KMS-11 (cell line): Measurements from ENCODE around the gene ATRNL1.
"Not testable (repeated sequence)": the region's sequence is repeated elsewhere in the genome, so short reads cannot be mapped to it uniquely, and the experiment has no call there.

Experiments used
- H2AFZ ChIP-seq: fragments of 200-600 bp; sonication (generic); 2 replicates; pipeline ENCODE4 v1.6.1; 2016; ENCODE audit warnings: antibody characterized with exemption, mixed run types, low read depth
- H3K27ac ChIP-seq: fragments of 200-600 bp; sonication (generic); 2 replicates; pipeline ENCODE4 v1.6.1; 2016; ENCODE audit warnings: mild to moderate bottlenecking, mixed run types
- H3K27me3 ChIP-seq: fragments of 200-600 bp; sonication (generic); 2 replicates; pipeline ENCODE4 v1.6.1; 2017; ENCODE audit warnings: mild to moderate bottlenecking, low read depth, mixed run types, moderate library complexity; ENCODE audit not compliant: insufficient read depth
- H3K36me3 ChIP-seq: fragments of 200-600 bp; sonication (generic); 2 replicates; pipeline ENCODE4 v1.6.1; 2017; ENCODE audit warnings: mild to moderate bottlenecking, mixed run types; ENCODE audit not compliant: insufficient read depth
- H3K4me1 ChIP-seq: fragments of 200-600 bp; sonication (generic); 2 replicates; pipeline ENCODE4 v1.6.1; 2016; ENCODE audit warnings: mild to moderate bottlenecking, low read depth, mixed run types; ENCODE audit not compliant: poor library complexity, severe bottlenecking
- H3K4me2 ChIP-seq: fragments of 200-600 bp; sonication (generic); 2 replicates; pipeline ENCODE4 v1.7.0; 2016; ENCODE audit warnings: mild to moderate bottlenecking, mixed run types
- H3K4me3 ChIP-seq: fragments of 200-600 bp; sonication (generic); IDR thresholded peaks from 2 replicates; pipeline ENCODE4 v1.6.1; 2017; ENCODE audit warnings: low read depth, low read length, mixed read lengths; ENCODE audit not compliant: insufficient read depth
- H3K79me2 ChIP-seq: fragments of 200-600 bp; sonication (generic); 2 replicates; pipeline ENCODE4 v1.6.1; 2016; ENCODE audit warnings: low read depth, mixed run types; ENCODE audit not compliant: insufficient read depth
- H3K9ac ChIP-seq: fragments of 200-600 bp; sonication (generic); 2 replicates; pipeline ENCODE4 v1.6.1; 2016; ENCODE audit warnings: mild to moderate bottlenecking, mixed run types
- H4K20me1 ChIP-seq: fragments of 200-600 bp; sonication (generic); 2 replicates; pipeline ENCODE4 v1.6.1; 2016; ENCODE audit warnings: mild to moderate bottlenecking, mixed run types; ENCODE audit not compliant: insufficient read depth
- TF ChIP-seq, protein P1 (sequence below): fragments of 200-600 bp; sonication (generic); conservative IDR thresholded peaks from 2 replicates; pipeline ENCODE4 v1.6.1; 2017; ENCODE audit warnings: low read depth, mild to moderate bottlenecking, antibody characterized with exemption, low read length, moderate library complexity, mixed read lengths

The ATRNL1 gene

DNA sequence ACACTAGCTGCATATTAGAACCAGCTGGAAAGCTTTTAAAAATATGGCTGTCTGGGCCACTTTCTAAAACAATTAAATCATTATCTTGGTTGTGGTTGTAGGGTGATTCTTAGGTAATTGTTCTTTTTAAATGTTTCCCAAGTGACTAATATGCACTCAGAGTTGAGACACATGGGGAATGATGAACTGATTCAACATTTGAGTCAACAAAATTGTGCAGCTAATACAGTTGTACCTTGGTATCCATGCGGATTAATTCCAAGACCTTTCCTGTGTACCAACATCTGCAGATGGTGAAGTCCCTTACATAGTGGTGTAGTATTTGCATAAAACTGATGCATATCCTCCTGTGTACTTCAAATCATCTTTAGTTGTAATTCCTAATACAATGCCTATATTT lies 242.2 kb downstream of the ATRNL1 start:
- Histone ChIP-seq H4K20me1 (no peaks in the 10 kb centered on the region), H3K4me1 (no peaks in the 10 kb centered on the region), H3K79me2 (no peaks in the 10 kb centered on the region), H3K27me3 (no peaks in the 10 kb centered on the region), H2AFZ (no peak overlapping the region), H3K27ac (no peak overlapping the region), H3K9ac (no peak overlapping the region), H3K4me2 (no peak overlapping the region), H3K36me3 (no peaks in the 10 kb centered on the region), H3K4me3 (no peak overlapping the region)
- TF ChIP-seq, protein P1, sequence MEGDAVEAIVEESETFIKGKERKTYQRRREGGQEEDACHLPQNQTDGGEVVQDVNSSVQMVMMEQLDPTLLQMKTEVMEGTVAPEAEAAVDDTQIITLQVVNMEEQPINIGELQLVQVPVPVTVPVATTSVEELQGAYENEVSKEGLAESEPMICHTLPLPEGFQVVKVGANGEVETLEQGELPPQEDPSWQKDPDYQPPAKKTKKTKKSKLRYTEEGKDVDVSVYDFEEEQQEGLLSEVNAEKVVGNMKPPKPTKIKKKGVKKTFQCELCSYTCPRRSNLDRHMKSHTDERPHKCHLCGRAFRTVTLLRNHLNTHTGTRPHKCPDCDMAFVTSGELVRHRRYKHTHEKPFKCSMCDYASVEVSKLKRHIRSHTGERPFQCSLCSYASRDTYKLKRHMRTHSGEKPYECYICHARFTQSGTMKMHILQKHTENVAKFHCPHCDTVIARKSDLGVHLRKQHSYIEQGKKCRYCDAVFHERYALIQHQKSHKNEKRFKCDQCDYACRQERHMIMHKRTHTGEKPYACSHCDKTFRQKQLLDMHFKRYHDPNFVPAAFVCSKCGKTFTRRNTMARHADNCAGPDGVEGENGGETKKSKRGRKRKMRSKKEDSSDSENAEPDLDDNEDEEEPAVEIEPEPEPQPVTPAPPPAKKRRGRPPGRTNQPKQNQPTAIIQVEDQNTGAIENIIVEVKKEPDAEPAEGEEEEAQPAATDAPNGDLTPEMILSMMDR, result no peak

DNA sequence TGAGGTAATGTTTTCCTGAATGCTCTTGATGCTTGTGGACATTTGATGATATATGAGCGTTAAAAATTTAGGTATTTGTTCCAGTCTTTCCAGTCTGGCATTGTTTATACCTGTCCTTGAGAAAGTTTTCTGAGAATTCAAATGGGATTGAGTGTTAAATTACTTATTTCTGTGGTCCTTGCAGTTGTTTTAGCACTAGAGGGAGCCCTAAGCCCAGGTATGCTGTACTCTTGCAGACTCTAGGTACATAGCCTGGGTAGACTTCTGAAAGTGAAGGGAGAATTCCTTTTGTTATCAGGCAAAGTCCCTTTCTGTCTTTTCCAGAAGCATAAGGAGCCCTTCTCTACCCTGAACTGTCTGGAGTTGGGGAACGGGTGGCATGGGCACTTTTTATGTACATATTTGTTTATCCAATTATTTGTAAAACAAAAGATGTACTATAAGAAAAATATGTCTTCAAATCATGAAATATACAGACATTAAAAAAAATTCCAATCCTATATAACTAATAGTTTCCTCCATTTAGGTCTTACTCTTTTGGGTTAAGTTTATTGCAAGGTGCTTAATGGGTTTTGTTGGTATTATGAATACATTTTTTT lies 262.1 kb downstream of the ATRNL1 start:
- TF ChIP-seq, protein P1, result peak; percentile 82
- no peaks in the 10 kb centered on the region for H3K36me3 ChIP-seq

DNA sequence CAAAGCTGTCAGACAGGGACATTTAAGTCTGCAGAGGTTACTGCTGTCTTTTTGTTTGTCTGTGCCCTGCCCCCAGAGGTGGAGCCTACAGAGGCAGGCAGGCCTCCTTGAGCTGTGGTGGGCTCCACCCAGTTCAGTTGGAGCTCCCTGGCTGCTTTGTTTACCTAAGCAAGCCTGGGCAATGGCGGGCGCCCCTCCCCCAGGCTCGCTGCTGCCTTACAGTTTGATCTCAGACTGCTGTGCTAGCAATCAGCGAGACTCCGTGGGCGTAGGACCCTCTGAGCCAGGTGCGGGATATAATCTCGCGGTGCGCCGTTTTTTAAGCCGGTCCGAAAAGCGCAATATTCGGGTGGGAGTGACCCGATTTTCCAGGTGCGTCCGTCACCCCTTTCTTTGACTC lies 274.8 kb downstream of the ATRNL1 start:
- H2AFZ ChIP-seq, H3K9ac ChIP-seq, H3K36me3 ChIP-seq: not testable (repeated sequence)

More for the DNA sequence above, 262.1 kb downstream of the ATRNL1 start:
- no peaks in the 10 kb centered on the region for H3K27me3 ChIP-seq
- H3K27ac ChIP-seq, result no peak overlapping the region
- H3K9ac ChIP-seq, result no peak overlapping the region
- no peaks in the 10 kb centered on the region for H4K20me1 ChIP-seq
- no peak overlapping the region for H2AFZ ChIP-seq
- H3K4me3 ChIP-seq, result no peak overlapping the region
- H3K4me1 ChIP-seq, result no peaks in the 10 kb centered on the region
- no peaks in the 10 kb centered on the region for H3K79me2 ChIP-seq
- no peak overlapping the region for H3K4me2 ChIP-seq

DNA sequence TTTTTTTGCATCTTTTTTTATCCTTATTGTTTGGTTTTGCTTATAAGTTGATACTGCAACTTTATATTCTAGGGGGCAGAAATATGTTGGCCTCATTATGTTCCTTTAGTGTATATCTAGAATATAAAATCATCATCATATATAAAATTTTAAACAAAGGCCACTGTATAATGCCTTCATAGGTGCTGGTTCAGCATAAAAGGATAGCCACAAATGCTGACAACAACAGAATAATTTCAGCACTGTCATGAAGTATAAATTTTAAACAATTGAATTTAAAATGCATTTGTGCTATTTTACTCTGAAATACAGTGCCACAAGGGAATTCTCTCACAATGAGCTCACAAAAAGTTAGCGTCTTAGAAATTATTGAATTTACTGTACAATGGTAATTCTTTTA lies 285.9 kb downstream of the ATRNL1 start:
- no peaks in the 10 kb centered on the region for H4K20me1 ChIP-seq
- TF ChIP-seq, protein P1, result no peak
- H3K4me2 ChIP-seq, result no peak overlapping the region
- no peak overlapping the region for H2AFZ ChIP-seq
- no peak overlapping the region for H3K27ac ChIP-seq
- H3K36me3 ChIP-seq, result no peaks in the 10 kb centered on the region
- H3K4me1 ChIP-seq, result no peaks in the 10 kb centered on the region
- no peaks in the 10 kb centered on the region for H3K27me3 ChIP-seq
- H3K4me3 ChIP-seq, result no peak overlapping the region
- no peaks in the 10 kb centered on the region for H3K79me2 ChIP-seq
- H3K9ac ChIP-seq, result no peak overlapping the region

More for the DNA sequence above, 274.8 kb downstream of the ATRNL1 start:
- not testable (repeated sequence) for H3K79me2 ChIP-seq, H3K27me3 ChIP-seq, H3K27ac ChIP-seq, H3K4me1 ChIP-seq, H3K4me2 ChIP-seq, H3K4me3 ChIP-seq, H4K20me1 ChIP-seq

DNA sequence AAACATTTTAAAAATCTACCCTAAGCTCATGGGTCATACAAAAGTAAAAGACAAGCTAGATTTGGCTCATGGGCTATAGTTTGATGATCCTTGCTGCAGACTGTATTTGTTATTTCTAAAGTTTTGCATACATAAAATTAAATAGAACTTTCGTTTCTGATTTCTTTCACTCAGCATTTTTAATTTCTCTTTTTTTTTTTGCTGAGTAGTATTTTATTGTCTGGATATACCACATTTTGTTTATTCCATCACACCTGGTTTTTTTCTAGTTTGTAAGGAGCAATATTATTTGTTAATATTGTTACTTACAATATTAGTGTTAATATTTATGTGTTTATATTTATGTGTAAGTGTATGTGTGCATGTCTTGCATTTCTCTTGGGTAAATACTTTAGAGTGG lies 291.5 kb downstream of the ATRNL1 start:
- Histone ChIP-seq H3K36me3 (no peaks in the 10 kb centered on the region), H3K4me3 (no peak overlapping the region), H3K27me3 (no peaks in the 10 kb centered on the region), H2AFZ (no peak overlapping the region), H3K4me2 (no peak overlapping the region), H3K27ac (no peak overlapping the region), H4K20me1 (no peaks in the 10 kb centered on the region), H3K79me2 (no peaks in the 10 kb centered on the region), H3K9ac (no peak overlapping the region), H3K4me1 (no peaks in the 10 kb centered on the region)
- TF ChIP-seq, protein P1, result no peak
